Upper lobe of left lung (tissue), 6 donors: Measurements from ENCODE around the gene GPC1. TPM values are rescaled to one million over a fixed set of nuclear protein-coding genes. Genes with fewer than 3 reads are reported as not detected.

Experiments used
- ATAC-seq, 2 donors: fragments of 200-7000 bp; cut with Tn5 transposase; one replicate each; pipeline ENCODE4 v1.9.1; 2022; ENCODE audit warnings: mild to moderate bottlenecking in 2 of 2, moderate library complexity in 2 of 2; ENCODE audit not compliant: low FRiP score in 2 of 2
- DNase-seq, 2 donors: peaks; one replicate each; pipeline ENCODE4 v3.0.0-alpha.2; 2019 to 2020
- H3K27ac ChIP-seq, 4 donors: fragments of 200-600 bp; sonication (generic); one replicate each; pipeline ENCODE4 v1.5.1; 2016 to 2019
- H3K27me3 ChIP-seq, 4 donors: fragments of 200-600 bp; sonication (generic); one replicate each; pipeline ENCODE4 v1.5.1; 2017 to 2019
- H3K36me3 ChIP-seq, 4 donors: fragments of 200-600 bp; sonication (generic); one replicate each; pipeline ENCODE4 v1.5.1; 2016 to 2019
- H3K4me1 ChIP-seq, 4 donors: fragments of 200-600 bp; sonication (generic); one replicate each; pipeline ENCODE4 v1.5.1; 2018 to 2019
- H3K4me3 ChIP-seq, 4 donors: fragments of 200-600 bp; sonication (generic); one replicate each; pipeline ENCODE4 v1.5.1; 2017 to 2019; ENCODE audit warnings: mild to moderate bottlenecking in 2 of 4, moderate library complexity in 1 of 4
- H3K9me3 ChIP-seq, 4 donors: fragments of 200-600 bp; sonication (generic); one replicate each; pipeline ENCODE4 v1.5.1; 2018 to 2019
- EP300 ChIP-seq, 4 donors: sonication (generic); formaldehyde crosslinking; IDR thresholded peaks; one replicate each; pipeline ENCODE4 v1.5.1; 2017; ENCODE audit warnings: antibody characterized with exemption in 4 of 4, control low read depth in 2 of 4
- POLR2A ChIP-seq, 4 donors: fragments of 450-650 bp; IDR thresholded peaks; one replicate each; pipeline ENCODE4 v1.5.1; 2016 to 2017; ENCODE audit warnings: antibody characterized with exemption in 4 of 4, mild to moderate bottlenecking in 2 of 4
- POLR2AphosphoS5 ChIP-seq, 2 donors: sonication (generic); formaldehyde crosslinking; IDR thresholded peaks; one replicate each; pipeline ENCODE4 v1.5.1; 2017; ENCODE audit warnings: antibody characterized with exemption in 2 of 2
- WGBS, 2 donors: methylation state at CpG; one replicate each; pipeline ENCODE4 v1.1.5; 2017 to 2018; 5-methylcytosine and 5-hydroxymethylcytosine counted together
- total RNA-seq, 6 donors: library from RNA; depleted of rRNA in 4 of 6; stranded (reverse); fragments of >200 nt in 4 of 6; gene quantifications; one replicate each; pipeline versions ENCODE4 v1.1.0 to v1.2.1, GENCODE V29; 2016 to 2021
- TF ChIP-seq, protein P1 (sequence below), 6 experiments: fragments of 450-650 bp in 4 of 6; fragments of 200-600 bp in 2 of 6; sonication (generic) in 2 of 6; IDR thresholded peaks; one replicate each; pipeline ENCODE4 v1.5.1; 2016 to 2019; ENCODE audit warnings: antibody characterized with exemption in 6 of 6
- donor health status: DM: no; HTN: no; CAD: no; lungs with moderate emphysema.
- donor health status: DM: no; HTN: yes; CAD: no; lungs with severe emphysema.

GPC1 gene
- total RNA-seq, 6 donors from 2014 or later, result 16.8 to 45.5 (median 33.2) TPM

DNA sequence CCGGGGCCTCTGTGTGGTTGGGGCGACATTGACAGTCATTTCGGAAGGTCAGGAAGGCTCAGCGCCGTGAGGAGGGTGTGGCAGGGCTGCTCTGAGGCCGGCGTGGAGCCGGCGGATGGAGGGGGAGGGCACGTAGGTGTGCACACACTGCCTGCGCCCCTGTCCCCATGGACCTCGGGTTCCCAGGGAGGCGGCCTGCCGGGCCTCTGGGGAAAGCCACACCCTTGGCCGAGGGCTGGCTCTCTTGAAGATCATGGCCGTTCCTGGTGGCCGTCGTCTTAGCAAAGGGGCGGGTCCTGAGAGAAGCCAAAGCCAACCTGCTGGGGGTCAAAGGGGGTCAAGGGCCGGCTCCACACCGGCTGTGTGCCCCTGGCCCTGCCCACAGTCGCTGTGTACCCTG, 11.9 kb downstream of the GPC1 start:
- Histone ChIP-seq H3K4me3 (no peak overlapping the region), H3K36me3 (no peaks in the 10 kb centered on the region), H3K9me3 (no peaks in the 10 kb centered on the region), H3K4me1 (peaks cover 0 to 10% (median 7%) of the 10 kb centered on the region in 4 donors), H3K27ac (no peak overlapping the region), H3K27me3 (peaks cover 0 to 9% (median 2%) of the 10 kb centered on the region in 4 donors)
- no peak for TF ChIP-seq POLR2AphosphoS5 (IDR thresholded peaks at IDR 0.05)
- no peak for TF ChIP-seq EP300 (IDR thresholded peaks at IDR 0.05)
- TF ChIP-seq POLR2A (IDR thresholded peaks at IDR 0.05), result no peak
- TF ChIP-seq, protein P1, sequence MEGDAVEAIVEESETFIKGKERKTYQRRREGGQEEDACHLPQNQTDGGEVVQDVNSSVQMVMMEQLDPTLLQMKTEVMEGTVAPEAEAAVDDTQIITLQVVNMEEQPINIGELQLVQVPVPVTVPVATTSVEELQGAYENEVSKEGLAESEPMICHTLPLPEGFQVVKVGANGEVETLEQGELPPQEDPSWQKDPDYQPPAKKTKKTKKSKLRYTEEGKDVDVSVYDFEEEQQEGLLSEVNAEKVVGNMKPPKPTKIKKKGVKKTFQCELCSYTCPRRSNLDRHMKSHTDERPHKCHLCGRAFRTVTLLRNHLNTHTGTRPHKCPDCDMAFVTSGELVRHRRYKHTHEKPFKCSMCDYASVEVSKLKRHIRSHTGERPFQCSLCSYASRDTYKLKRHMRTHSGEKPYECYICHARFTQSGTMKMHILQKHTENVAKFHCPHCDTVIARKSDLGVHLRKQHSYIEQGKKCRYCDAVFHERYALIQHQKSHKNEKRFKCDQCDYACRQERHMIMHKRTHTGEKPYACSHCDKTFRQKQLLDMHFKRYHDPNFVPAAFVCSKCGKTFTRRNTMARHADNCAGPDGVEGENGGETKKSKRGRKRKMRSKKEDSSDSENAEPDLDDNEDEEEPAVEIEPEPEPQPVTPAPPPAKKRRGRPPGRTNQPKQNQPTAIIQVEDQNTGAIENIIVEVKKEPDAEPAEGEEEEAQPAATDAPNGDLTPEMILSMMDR (IDR thresholded peaks at IDR 0.05), result no peak
- ATAC-seq (no peak), DNase-seq (peak in 1 of 2 donors; percentile 77)
- WGBS, 2 donors, result 75 to 82% methylated on average over 16 to 20 of the region's 22 CpGs

DNA sequence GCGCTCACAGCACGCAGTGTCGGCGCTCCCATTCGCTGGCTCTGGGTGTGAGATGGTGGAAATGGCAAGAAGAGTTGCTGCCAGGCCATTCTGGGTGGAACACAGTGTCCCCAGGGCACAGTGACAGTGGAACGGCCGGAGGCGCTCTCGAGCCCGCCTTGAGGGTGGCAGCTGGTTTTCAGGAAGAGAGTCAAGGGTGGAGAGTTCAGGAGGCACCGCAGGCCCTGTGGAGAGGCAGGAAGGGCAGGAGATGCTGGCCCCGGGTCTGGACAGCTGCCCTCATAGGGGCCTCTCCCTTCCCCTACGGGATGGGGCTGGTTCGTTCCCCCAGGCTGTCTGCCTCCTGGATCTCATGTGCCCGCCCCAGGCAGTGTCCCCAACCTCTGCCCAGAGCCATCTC, 12.5 kb downstream of the GPC1 start:
- Histone ChIP-seq H3K4me1 (peaks cover 0 to 13% (median 10%) of the 10 kb centered on the region in 4 donors), H3K4me3 (no peak overlapping the region), H3K27ac (no peak overlapping the region), H3K9me3 (no peaks in the 10 kb centered on the region), H3K27me3 (peaks cover 0 to 15% (median 3%) of the 10 kb centered on the region in 4 donors), H3K36me3 (no peaks in the 10 kb centered on the region)
- ATAC-seq (no peak), DNase-seq (peak in 1 of 2 donors; percentile 67)
- TF ChIP-seq POLR2AphosphoS5 (IDR thresholded peaks at IDR 0.05), result no peak
- WGBS, 2 donors, result 71 to 78% methylated on average over 15 of the region's 15 CpGs

- H3K4me1 ChIP-seq, result peaks cover 2 to 20% (median 11%) of the 10 kb centered on the region in 4 donors
- TF ChIP-seq, protein P1 (IDR thresholded peaks at IDR 0.05), result no peak
- TF ChIP-seq POLR2A (IDR thresholded peaks at IDR 0.05), result no peak
- TF ChIP-seq POLR2AphosphoS5 (IDR thresholded peaks at IDR 0.05), result no peak
- no peak for TF ChIP-seq EP300 (IDR thresholded peaks at IDR 0.05)
- DNase-seq (peak in 1 of 2 donors; percentile 54), ATAC-seq (no peak)
- H3K4me3 ChIP-seq, result no peak overlapping the region
- H3K27ac ChIP-seq, result no peak overlapping the region
- H3K27me3 ChIP-seq, result peaks cover 0 to 20% (median 5%) of the 10 kb centered on the region in 4 donors
- 86 to 100% methylated on average over 5 to 22 of the region's 23 CpGs for WGBS, 2 donors
- H3K36me3 ChIP-seq, result no peaks in the 10 kb centered on the region
- no peaks in the 10 kb centered on the region for H3K9me3 ChIP-seq
Measured at GRCh38 chr2:240448387-240449274, 13.2 kb downstream of the GPC1 start.

- TF ChIP-seq POLR2A (IDR thresholded peaks at IDR 0.05) (no peak), POLR2AphosphoS5 (IDR thresholded peaks at IDR 0.05) (no peak), EP300 (IDR thresholded peaks at IDR 0.05) (no peak)
- TF ChIP-seq, protein P1 (IDR thresholded peaks at IDR 0.05), result no peak
- no peak overlapping the region for H3K27ac ChIP-seq
- no peaks in the 10 kb centered on the region for H3K9me3 ChIP-seq
- WGBS, 2 donors, result 65 to 73% methylated on average over 22 of the region's 22 CpGs
- H3K4me3 ChIP-seq, result no peak overlapping the region
- peaks cover 0 to 31% (median 7%) of the 10 kb centered on the region in 4 donors for H3K27me3 ChIP-seq
- DNase-seq (peak in 1 of 2 donors; percentile 38), ATAC-seq (no peak)
- H3K36me3 ChIP-seq, result no peaks in the 10 kb centered on the region
- peaks cover 5 to 30% (median 15%) of the 10 kb centered on the region in 4 donors for H3K4me1 ChIP-seq
Measured at GRCh38 chr2:240449764-240450531, 14.5 kb downstream of the GPC1 start.

DNA sequence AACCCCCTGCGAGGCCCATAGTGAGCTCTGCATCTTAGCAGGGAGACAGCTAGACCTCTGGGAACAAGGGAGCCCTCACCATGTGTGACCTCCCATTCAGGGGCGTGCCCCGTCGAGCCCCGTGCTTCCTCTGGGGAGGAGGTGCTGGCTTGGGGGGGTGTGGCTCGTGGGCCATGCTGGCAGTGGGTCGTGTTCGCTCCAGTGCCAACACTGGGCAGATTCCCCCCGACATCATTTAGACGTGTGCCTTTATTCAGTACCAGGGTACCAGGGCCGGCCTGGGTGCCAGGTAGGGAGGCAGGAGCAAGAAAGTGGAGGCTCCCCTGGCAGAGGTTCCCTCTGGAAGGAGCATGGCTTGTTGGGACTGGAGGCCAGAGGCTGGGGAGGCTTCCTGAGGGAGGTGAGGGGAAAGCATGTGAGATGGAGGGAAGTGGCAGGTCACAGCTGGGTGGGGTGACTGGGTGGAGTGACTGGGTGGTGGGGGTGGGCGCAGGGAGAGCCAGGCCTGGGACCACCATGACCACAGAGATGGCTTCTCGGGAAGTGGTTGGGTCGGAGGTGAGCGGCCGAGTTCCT, 15.2 kb downstream of the GPC1 start:
- H3K27ac ChIP-seq, result no peak overlapping the region
- no peak overlapping the region for H3K4me3 ChIP-seq
- TF ChIP-seq POLR2A (IDR thresholded peaks at IDR 0.05) (no peak), EP300 (IDR thresholded peaks at IDR 0.05) (no peak), POLR2AphosphoS5 (IDR thresholded peaks at IDR 0.05) (no peak)
- TF ChIP-seq, protein P1 (IDR thresholded peaks at IDR 0.05), result no peak
- ATAC-seq, result no peak
- no peaks in the 10 kb centered on the region for H3K36me3 ChIP-seq
- peaks cover 0 to 37% (median 7%) of the 10 kb centered on the region in 4 donors for H3K27me3 ChIP-seq
- 57 to 65% methylated on average over 10 to 13 of the region's 16 CpGs for WGBS, 2 donors
- peak in 1 of 2 donors; percentile 58 for DNase-seq
- no peaks in the 10 kb centered on the region for H3K9me3 ChIP-seq
- peaks cover 10 to 37% (median 20%) of the 10 kb centered on the region in 4 donors for H3K4me1 ChIP-seq
